ENCODE measurements around the gene C1QL2.
A peak's percentile ranks its signal among the peaks of the same experiment; 100 is the strongest.

C1QL2 gene

DNA sequence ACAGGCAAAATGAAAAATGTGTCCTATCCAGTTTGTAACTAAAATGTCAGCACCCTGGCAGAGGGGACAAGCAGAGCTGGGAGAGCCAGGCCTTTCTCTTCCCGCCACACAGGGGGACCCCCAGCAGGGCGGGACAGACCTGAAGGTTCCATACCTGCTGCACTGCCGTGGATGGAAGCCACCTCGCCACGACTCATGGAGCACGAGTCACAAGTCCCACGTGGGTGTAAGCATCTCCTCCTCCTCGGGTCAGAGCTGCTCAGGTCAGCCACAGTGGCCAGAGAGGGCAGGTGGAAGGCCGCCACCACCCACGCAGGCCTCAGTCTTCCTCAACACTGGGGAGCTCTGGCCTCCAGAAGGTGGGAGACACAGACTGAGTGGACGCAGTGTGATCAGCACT, 21.0 kb downstream of the C1QL2 start:
- DNase-seq: no peak

- no peak for DNase-seq
Measured at GRCh38 chr2:119136872-119137271, 21.7 kb downstream of the C1QL2 start.

DNA sequence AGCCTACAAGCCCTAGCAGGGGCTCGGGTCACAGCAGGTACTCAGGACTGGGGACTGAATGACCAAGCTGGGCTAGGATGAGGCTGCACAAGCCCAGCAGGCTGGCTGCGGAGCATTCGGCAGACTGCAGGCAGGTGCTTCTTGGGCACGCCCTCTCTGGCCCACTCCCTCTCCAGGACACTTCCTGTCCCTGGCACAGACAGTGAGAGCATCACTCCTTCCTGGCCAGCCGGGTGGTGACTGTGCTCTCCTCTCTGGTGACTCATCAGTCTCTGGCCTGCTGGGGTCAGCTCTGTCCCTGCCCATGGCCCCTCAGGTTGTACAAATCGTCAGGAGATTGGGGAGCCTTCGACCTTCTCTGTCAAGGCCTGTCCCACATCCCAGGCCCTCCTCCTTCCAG, 22.5 kb downstream of the C1QL2 start:
- no peak for DNase-seq

DNA sequence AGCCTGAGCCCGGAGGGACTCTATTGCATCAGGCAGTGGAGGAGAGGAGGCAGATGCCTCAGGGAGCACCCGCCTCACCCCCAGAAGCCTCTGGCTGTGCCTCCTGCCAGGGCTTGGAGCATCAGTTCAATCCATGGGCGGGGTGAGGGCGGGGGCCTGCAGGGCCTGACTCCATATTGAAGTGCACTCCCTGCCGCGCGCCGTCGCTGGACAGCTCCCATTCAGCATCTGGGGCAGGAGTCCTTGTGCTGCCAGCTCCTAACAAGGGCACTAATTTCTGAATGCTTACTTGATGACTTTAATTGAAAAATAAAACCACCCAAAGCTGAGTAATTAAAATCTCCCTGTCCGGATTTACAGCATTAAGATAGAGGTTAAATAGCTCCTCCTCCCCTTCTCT, 23.8 kb downstream of the C1QL2 start:
- no peak for DNase-seq

GRCh38 chr2:119126650-119127049, 31.9 kb downstream of the C1QL2 start:
- DNase-seq: no peak

DNA sequence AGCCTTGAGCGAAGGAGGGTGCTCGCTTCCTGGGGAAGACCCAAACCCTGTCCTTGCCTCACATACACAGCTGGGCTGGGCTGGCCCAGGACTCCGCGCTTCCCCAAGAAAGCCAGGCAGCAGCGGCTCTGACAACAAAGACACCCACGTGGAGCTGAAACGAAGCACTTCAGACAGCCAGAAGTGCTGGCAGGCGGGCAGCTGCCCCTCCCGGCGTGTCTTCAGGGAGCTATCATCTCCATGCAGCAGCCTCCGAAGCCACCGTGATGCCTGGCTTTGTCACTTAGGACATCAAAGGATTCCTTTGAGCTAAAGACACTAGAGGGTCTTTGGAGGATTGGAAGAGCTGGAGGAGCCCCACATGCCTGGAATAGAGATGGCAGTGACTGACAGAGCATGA, 35.2 kb downstream of the C1QL2 start:
- no peak for DNase-seq

GRCh38 chr2:119122663-119123062, 35.9 kb downstream of the C1QL2 start:
- no peak for DNase-seq

GRCh38 chr2:119119999-119120756, 38.4 kb downstream of the C1QL2 start:
- DNase-seq: no peak

GRCh38 chr2:119119076-119119785, 39.3 kb downstream of the C1QL2 start:
- DNase-seq: no peak

- no peak for DNase-seq
Measured at GRCh38 chr2:119117891-119118882, 40.4 kb downstream of the C1QL2 start.

GRCh38 chr2:119117408-119117807, 41.1 kb downstream of the C1QL2 start:
- DNase-seq: no peak

DNA sequence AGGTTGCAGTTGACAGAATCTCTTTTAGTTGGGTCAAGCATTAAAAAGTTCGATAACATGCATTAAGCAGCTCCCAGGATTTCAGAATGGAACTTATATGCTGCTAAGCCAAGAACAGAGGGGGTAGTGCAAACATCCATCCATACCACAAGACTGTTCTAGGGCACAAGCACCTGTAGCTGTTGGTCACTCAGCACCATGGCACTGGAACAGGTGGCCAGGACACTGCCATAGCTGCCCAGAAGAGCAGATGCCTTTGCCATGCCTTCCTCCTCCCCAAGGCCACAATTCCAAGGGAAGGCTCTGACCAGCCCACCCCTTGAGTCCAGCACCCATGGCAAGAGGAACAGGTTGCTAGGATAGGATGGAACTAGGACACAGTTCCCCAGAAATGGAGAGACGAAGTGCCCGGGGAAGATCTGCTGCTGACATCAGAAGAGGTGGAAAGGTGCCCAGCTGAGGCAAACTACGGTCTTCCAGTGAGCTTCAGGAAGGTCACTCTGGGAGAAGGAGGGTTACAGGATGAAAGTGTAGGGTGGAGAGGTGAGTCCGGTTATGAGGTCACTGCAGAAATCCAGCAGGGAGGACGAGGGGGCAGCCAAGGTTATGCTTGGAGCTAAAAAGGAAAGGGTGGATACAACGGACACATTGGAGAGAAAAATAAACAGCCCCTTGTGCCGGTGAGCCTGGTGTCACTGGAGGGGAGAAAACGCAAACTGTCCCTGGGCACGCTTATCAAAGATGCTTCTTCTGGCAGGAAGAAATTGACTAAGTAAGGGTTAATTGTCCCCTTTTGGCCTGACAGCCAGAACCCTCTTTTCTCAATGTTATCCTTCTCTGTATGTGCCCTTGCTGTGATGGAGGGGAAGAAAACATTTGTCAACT, 41.9 kb downstream of the C1QL2 start:
- DNase-seq: no peak

GRCh38 chr2:119114266-119114665, 44.3 kb downstream of the C1QL2 start:
- DNase-seq: no peak

DNA sequence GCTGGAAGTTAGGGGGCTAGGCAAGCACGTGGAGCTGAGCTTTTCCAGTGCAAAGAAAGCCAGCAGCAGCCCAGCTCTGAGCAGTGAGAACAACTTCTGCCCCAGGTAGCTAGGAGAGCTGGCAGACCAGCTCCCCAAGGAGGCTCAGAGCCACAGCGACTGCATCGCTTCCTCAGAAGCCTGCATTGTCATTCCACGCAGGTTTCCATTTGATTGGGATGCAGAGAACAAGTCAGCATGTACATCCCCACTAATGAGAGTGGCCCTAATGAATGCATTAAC, 45.1 kb downstream of the C1QL2 start:
- no peak for DNase-seq

- no peak for DNase-seq
Measured at GRCh38 chr2:119112770-119113488, 45.6 kb downstream of the C1QL2 start.

DNA sequence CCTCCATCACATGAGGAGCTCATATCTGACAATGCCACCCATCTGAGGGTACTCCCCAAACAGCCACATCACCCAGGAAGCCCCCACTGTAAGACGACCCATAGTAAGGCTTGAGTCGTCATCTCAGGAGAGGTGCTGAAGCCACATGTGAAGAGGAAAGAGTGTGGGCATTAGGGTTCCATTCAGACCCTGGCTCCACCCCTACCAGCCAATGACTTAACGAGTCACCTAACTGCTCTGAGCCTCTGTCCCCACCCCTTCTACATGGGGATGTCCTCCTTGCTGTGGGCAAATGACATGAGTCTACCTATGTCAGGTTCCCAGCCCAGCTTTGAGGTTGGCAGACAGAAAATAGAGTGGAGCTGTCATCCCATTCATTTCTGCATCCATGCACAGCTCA, 46.3 kb downstream of the C1QL2 start:
- no peak for DNase-seq

DNA sequence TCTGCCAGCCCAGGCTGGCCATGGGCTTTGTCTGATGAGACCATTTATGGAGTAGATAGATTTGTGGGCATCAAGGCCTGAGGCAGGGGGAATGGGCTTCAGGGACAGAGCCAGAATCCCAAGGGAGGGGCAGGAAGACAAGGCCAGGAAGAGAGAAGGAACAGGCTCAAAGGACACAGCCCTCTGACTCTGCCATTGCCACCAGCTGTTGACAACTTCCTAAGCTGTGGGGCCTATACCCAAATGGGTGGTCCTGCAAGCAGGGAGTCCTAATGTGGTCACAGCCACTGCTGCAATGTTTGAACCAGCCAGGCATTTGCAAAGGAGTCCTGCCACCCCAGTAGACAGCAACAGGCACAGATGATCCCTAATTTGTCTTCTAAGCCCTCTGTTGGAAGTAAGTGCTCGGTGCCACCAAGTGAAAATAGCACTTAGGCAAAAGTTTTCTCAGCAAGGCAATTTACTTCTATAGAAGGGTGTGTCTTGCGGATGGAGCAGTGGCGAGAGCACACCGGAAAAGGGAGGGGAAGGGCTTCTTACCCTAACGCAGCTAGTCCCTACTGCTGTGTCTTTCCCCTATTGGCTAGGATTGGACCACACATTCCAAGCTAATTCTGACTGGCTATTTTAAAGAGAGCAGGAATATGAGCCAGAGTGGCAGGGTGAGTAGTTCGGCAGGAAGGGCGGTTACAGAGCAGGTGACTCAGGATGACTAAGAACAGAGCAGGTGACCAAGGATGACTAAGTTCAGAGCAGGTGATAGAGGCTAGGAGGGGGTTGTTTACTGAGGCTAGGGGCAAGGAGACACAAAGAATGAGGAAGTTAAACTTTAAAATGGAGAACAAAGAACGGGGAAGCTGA, 47.2 kb downstream of the C1QL2 start:
- DNase-seq: no peak

DNA sequence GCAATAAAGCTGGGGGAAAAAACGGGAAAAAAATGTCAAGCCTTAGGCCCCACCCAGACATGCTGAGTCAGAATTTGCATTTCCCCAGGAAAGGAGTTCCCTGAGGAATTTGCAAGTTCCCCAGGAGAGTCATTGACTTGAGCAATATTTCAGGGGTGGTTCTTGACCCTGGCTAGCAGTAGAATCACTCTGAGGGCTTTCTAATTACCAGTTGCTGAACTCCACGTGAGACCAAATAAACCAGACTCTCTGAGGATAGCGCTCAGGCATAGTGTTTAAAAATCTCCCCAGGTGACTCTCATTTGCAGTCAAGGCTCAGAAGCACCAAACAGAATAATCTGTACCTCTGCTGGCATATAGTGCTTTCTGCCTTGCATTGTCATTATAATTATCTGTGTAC, 48.7 kb downstream of the C1QL2 start:
- DNase-seq: no peak

DNA sequence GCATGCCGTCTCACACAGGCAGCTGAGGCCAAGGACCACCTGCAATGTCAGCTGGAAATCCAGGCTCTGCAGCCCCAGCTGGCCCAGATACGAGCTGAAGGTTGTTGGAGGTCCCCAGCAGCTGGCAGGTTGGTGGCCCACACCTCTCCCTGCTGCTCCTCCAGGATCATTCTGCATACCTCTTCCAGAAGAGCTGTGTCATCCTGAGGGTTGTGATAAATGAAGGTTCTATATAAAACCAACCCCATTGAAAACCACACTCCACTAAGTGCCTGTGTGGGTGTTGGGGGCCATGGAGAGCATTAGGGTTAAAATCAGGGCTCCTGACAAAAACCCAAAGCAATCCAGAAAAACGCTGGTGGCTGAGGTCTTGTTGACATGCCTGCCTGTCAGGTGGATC, 50.4 kb downstream of the C1QL2 start:
- DNase-seq: no peak

DNA sequence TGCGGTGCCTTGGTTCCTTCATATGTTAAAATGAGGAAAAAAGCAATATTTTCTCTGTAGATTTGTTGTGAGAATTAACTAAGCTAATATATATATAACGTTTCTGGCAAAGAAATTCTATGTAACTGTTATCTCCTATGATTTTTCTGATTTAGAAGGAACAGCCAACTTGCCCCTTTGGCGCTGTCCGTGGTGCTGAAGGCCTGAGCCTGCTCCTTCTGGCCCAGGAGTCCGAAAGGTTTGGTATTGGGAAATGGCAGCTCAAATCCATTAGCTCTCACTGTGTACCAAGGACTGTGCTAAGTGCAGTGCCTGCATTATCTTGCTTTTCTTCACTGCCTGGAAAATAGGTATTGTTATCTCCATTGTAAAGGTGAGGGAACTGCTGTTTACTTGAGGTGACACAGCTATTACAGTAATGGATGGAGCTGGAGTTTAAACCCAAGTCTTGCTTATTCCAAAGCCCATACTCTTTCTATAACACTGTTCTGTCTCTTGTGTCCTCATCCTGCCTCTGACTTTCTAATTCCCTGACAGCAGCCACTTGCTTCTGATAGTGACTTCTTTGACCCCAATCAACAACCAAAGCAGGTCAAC, 52.2 kb downstream of the C1QL2 start:
- DNase-seq: peak; percentile 25
